H1 (cell line): ENCODE data around the gene LSG1. TPM values are rescaled to one million over a fixed set of nuclear protein-coding genes. Genes with fewer than 3 reads are reported as not detected.

Experiments
- BACH1 ChIP-seq: IDR thresholded peaks from 2 replicates; pipeline ENCODE4 v1.6.1; 2012; ENCODE audit warnings: low read length, improper control_type of control experiment
- CBX5 ChIP-seq: fragments of 300-800, 300-1000 bp; sonication (generic); IDR thresholded peaks from 2 replicates; pipeline ENCODE4 v1.7.1; 2016; ENCODE audit warnings: antibody characterized with exemption, low read length, low read depth
- SP4 ChIP-seq: IDR thresholded peaks from 2 replicates; pipeline ENCODE4 v1.6.1; 2012; ENCODE audit warnings: low read length, inconsistent platforms
- USF2 ChIP-seq: IDR thresholded peaks from 2 replicates; pipeline ENCODE4 v1.6.1; 2011; ENCODE audit warnings: low read length, improper control_type of control experiment
- polyA plus RNA-seq, 7 experiments: library from polyadenylated mRNA; depleted of rRNA in 3 of 7; stranded (reverse) in 5 of 7; unstranded in 2 of 7; fragments of >200 nt in 5 of 7; fragments of 200-250 nt in 2 of 7; gene quantifications; 1 replicate in 5 of 7; 2 replicates in 1 of 7; 4 replicates in 1 of 7; pipeline versions ENCODE4 v1.2.1 to v1.2.3, GENCODE V29; 2011 to 2013; ENCODE audit warnings: missing spikeins in 2 of 7, mixed read lengths in 2 of 7
- total RNA-seq: library from RNA; stranded (reverse); fragmentation: NEBNext Ultra II Directional; extraction: Animal tissue kit (Norgen Biotek cat#: 25700); gene quantifications from 2 replicates; pipeline ENCODE4 v1.2.1, GENCODE V29; 2021
- TF ChIP-seq, protein P1 (sequence below): fragments of 300-600 bp; sonication (generic); IDR thresholded peaks from 2 replicates; pipeline ENCODE4 v1.7.1; 2012; ENCODE audit warnings: low read length, moderate library complexity, mild to moderate bottlenecking, inconsistent platforms; ENCODE audit not compliant: insufficient replicate concordance

Gene LSG1
- total and polyA plus RNA-seq, 2 of the 8 experiments (the other 6 are each of a cell fraction or from before 2014, with no cell fraction given), result 23.7 to 47.6 TPM

- TF ChIP-seq, protein P1, sequence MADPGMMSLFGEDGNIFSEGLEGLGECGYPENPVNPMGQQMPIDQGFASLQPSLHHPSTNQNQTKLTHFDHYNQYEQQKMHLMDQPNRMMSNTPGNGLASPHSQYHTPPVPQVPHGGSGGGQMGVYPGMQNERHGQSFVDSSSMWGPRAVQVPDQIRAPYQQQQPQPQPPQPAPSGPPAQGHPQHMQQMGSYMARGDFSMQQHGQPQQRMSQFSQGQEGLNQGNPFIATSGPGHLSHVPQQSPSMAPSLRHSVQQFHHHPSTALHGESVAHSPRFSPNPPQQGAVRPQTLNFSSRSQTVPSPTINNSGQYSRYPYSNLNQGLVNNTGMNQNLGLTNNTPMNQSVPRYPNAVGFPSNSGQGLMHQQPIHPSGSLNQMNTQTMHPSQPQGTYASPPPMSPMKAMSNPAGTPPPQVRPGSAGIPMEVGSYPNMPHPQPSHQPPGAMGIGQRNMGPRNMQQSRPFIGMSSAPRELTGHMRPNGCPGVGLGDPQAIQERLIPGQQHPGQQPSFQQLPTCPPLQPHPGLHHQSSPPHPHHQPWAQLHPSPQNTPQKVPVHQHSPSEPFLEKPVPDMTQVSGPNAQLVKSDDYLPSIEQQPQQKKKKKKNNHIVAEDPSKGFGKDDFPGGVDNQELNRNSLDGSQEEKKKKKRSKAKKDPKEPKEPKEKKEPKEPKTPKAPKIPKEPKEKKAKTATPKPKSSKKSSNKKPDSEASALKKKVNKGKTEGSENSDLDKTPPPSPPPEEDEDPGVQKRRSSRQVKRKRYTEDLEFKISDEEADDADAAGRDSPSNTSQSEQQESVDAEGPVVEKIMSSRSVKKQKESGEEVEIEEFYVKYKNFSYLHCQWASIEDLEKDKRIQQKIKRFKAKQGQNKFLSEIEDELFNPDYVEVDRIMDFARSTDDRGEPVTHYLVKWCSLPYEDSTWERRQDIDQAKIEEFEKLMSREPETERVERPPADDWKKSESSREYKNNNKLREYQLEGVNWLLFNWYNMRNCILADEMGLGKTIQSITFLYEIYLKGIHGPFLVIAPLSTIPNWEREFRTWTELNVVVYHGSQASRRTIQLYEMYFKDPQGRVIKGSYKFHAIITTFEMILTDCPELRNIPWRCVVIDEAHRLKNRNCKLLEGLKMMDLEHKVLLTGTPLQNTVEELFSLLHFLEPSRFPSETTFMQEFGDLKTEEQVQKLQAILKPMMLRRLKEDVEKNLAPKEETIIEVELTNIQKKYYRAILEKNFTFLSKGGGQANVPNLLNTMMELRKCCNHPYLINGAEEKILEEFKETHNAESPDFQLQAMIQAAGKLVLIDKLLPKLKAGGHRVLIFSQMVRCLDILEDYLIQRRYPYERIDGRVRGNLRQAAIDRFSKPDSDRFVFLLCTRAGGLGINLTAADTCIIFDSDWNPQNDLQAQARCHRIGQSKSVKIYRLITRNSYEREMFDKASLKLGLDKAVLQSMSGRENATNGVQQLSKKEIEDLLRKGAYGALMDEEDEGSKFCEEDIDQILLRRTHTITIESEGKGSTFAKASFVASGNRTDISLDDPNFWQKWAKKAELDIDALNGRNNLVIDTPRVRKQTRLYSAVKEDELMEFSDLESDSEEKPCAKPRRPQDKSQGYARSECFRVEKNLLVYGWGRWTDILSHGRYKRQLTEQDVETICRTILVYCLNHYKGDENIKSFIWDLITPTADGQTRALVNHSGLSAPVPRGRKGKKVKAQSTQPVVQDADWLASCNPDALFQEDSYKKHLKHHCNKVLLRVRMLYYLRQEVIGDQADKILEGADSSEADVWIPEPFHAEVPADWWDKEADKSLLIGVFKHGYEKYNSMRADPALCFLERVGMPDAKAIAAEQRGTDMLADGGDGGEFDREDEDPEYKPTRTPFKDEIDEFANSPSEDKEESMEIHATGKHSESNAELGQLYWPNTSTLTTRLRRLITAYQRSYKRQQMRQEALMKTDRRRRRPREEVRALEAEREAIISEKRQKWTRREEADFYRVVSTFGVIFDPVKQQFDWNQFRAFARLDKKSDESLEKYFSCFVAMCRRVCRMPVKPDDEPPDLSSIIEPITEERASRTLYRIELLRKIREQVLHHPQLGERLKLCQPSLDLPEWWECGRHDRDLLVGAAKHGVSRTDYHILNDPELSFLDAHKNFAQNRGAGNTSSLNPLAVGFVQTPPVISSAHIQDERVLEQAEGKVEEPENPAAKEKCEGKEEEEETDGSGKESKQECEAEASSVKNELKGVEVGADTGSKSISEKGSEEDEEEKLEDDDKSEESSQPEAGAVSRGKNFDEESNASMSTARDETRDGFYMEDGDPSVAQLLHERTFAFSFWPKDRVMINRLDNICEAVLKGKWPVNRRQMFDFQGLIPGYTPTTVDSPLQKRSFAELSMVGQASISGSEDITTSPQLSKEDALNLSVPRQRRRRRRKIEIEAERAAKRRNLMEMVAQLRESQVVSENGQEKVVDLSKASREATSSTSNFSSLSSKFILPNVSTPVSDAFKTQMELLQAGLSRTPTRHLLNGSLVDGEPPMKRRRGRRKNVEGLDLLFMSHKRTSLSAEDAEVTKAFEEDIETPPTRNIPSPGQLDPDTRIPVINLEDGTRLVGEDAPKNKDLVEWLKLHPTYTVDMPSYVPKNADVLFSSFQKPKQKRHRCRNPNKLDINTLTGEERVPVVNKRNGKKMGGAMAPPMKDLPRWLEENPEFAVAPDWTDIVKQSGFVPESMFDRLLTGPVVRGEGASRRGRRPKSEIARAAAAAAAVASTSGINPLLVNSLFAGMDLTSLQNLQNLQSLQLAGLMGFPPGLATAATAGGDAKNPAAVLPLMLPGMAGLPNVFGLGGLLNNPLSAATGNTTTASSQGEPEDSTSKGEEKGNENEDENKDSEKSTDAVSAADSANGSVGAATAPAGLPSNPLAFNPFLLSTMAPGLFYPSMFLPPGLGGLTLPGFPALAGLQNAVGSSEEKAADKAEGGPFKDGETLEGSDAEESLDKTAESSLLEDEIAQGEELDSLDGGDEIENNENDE, result no peak
- TF ChIP-seq CBX5, result no peak
- TF ChIP-seq SP4, result no peak
- no peak for TF ChIP-seq BACH1
- no peak for TF ChIP-seq USF2
These were observed 885 bp upstream of the LSG1 start (continued) for GRCh38 chr3:194672876-194673275.
